Heart left ventricle (tissue), 13 donors: Measurements from ENCODE around the gene ERC1.

Experiments used
- CTCF ChIP-seq, 12 donors: fragments of 200-600 bp; sonication (generic) in 4 of 12; IDR thresholded peaks; one replicate each; pipeline versions ENCODE4 v1.5.0 to v1.8.0; 2018 to 2022; ENCODE audit warnings: antibody characterized with exemption in 12 of 12, mild to moderate bottlenecking in 5 of 12
- POLR2A ChIP-seq, 2 donors: fragments of 450-650 bp; IDR thresholded peaks; one replicate each; pipeline ENCODE4 v1.6.1; 2017; ENCODE audit warnings: antibody characterized with exemption in 2 of 2, mild to moderate bottlenecking in 2 of 2, moderate library complexity in 2 of 2
- donor health status: ischemic (EF 13 %, LVEDD 7.1; RV severe dilation, severe dysfunction).
- donor health status: DM: no; HTN: yes; CAD: no.
- donor health status: DM: no; HTN: no; CAD: no.
- donor health status: ischemic (EF 25% LVEDD 6.9; RV normal size, moderate dysfunction).
- donor health status: ischemic (EF 25% LVEDD 5.7; RV mildly dilated, moderate dysfunction).
- donor health status: ischemic (EF 35%, LVEDD 5.7; RV mildly dilated, moderate dysfunction).
- donor health status: nonischemic (EF 11% LVEDD 7.7; RV severe dilation, severe dysfunction).
- donor health status: DM: yes; HTN: yes; CAD: no.
- donor health status: PGD.
- donor health status: ischemic (EF 29% LVEDD 5.4; RV normal size, mild dysfunction).
- donor health status: nonischemic (EF 23%, LVEDD 6.1; RV moderate dilation, normal function).

GRCh38 chr12:1102115-1102514 lies 111.1 kb downstream of the ERC1 start:
- TF ChIP-seq CTCF (IDR thresholded peaks at IDR 0.05) (no peak), POLR2A (IDR thresholded peaks at IDR 0.05) (no peak)
